Stimulated activated CD4-positive, alpha-beta T cell treated with anti-CD3 and anti-CD28 coated beads, TNF-alpha, amount 100 ng/mL, for 24 hours (primary cell): ENCODE results near the gene DGKI.
A peak's percentile ranks its signal among the peaks of the same experiment; 100 is the strongest.

ENCODE experiments used
- DNase-seq, 3 experiments: peaks; one replicate each; pipeline ENCODE4 v3.0.0-alpha.2; 2020; ENCODE audit warnings: low read depth in 3 of 3

DGKI gene

DNA sequence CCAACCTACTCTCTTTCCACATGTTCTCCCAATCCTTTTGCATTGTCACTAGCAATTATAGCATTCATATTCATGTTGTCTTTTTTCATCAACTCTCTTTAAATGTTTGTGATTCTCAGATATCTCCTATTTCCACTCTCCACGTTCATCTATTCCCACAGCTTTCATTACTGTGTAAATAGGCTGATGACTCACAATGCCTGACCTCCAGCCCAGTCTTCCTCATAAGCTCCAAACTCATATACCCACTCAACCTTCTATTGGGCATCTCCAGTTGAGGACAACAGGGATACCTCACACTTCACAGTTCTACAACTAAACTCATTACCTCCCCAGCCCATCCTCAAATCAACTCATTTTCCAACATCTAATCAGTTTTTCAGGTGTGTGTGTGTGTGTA, 194.1 kb downstream of the DGKI start:
- no peak for DNase-seq

DNA sequence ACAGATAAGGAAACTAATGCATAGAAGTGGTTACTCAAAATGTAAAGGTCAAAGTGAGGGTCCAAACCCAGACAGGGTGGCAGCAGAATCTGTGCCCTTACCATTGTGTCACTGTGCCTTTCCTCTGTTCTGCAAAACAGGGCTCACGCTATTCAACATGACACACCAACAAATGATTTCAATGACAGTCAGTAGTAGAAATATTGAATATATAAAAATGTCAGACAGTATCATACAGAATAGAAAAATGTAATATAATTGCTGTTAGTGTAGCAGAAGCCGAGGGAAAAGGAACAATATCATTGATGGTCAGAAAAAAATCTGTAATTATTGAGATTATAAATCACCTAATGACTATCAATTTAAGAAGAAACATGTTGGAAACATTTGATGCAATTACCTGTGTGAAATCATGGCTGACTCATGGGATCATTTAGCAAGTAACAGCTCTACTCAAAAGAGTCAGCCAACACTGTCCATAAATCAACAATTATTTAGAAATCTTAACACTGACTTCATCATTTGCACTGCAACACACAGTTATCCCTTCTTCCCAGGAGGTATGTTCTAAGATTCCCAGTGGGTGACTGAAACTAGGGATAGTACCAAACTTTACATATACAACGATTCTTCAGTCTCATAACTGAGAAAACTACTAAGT, 198.7 kb downstream of the DGKI start:
- no peak for DNase-seq

DNA sequence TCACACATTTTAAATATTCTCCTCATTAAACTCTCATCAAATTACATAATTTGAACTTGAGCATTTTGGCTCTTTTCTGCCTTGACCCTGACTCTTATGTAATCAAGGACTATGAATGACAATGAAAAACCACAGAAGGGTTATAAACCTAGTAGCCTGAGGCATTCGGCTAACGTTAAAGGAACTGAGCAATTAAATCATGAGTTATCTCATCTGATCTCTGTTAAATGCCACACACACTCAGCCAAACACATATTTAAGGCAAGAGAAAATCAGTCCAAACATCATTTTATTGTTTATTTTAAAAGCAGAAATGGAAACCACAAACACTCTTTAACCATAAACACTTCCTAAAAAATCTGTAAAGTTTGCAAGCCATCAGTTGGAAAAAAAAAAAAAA, 204.3 kb downstream of the DGKI start:
- DNase-seq: no peak

DNA sequence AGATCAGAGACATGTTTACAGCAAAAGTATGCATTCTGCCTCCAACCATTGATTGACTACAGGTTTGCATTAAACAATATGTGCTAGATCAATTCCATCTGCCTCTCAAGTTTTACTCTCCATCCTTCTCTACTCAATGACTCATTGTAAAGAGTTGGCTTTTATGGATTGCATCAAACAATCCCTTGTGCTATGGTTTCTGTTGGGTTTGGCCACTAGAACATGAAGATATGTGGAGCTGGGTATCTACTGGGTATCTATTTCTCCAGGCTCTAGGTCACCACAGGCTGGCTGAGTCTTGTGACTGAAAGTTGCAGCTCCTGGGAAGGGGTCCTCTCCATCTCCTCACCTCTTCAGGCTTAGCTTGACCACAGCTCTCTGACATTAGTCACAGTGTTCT, 204.7 kb downstream of the DGKI start:
- no peak for DNase-seq

DNA sequence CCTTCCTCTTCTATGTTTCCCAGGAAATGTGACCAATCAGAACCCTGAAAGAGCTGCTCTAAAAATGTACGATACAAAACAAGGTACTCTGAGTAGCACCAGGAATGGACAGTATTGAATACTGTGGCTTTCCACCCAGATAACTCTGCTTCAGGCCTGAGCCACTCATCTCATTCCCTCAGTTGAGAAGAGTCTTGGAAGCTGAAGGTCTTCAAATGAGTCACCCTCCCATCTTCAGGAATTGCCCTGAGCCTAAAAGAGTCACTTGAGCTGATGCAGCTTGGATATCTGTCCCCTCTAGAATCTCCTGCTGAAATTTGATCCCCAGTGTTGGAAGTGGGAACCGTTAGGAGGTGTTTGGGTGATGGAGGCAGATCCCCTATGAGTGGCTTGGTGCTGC, 210.4 kb downstream of the DGKI start:
- no peak for DNase-seq

DNA sequence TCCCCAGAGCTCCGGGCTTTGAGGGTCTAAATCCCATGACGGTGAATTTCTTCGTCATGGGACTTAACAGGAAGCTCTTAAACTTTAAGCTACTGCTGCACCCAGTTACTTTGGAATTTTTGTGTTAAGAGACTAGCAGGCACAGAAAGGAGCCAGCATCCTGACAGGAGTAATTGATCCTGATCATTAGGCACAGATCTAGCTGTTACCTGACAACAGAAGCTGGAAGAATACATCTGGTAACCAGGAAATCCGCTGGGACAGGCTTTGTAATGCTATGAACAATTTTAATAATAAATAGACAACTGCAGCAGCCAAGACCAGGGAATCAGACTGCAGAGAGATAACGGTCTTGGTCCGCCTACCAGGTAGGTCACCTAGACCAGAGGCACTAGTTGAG, 210.9 kb downstream of the DGKI start:
- no peak for DNase-seq

DNA sequence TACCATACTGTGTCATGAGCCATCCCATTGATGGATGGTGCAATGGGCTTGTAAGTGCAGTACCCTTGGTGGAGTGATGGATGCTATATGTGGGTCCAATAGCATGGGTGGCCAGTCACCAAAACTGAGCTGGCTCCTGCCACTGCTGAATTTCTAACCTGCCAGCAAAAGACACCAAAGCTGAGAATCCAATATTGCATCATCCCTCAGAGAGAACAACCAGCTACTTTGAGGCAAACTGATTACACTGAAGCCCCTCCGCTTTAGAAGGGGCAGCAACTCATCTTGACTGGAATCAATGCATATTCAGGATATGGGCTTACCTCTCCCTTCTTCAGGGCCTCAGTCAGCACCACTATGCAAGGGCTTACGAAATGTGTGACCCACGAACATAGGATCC, 211.6 kb downstream of the DGKI start:
- DNase-seq: no peak

DNA sequence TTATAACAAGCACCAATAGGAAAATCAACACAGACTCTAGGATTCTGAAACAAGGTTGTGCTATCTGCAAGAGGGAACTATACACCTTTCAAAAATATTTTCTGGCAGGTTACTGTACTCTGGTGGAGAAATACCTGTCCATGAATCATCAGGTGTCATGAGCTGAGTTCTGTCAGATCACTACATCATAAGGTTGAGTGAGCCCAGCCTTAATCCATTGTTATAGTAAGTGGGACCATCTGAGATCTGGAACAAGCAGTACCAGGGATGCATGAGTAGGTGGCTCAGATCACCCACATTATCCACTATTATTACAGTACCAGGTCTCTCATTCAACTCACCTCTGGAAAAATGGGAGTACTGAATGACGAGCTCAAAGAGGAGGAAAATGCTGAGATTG, 212.4 kb downstream of the DGKI start:
- no peak for DNase-seq

DNA sequence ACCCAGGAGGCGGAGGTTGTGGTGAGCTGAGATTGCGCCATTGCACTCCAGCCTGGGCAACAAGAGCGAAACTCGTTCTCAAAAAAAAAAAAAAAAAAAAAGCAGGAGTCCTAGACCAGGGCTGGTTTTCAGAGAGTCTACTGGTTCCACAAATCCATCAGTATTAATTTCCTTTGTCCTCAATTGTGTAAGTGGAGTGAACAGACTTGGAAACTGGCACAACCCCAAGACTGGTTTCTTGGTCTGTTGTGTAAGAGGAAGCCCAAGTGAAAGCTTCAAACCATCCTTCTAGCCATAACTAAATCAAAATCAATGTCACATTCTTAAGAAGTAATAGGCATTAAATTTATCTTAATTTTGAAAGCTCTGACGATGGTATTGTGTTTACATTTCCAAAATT, 213.6 kb downstream of the DGKI start:
- DNase-seq: no peak

DNA sequence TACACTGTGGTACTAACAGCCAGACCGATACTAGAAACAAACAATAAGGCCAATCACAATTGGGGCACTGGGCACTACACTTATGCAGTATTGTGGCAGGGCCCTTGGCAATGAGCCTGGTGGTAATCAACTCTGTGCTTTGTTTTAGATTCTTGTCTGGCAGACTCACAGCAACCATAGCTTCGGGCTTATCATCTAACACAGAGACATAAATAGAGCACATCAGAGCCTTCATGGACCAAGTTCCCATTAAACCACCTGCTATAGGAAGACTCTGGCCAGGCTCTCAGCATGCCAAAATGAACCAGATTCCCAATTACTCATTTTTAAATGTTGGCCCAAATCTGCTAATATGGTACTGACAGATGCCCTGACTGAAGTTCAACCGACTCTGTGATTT, 218.6 kb downstream of the DGKI start:
- DNase-seq: no peak

DNA sequence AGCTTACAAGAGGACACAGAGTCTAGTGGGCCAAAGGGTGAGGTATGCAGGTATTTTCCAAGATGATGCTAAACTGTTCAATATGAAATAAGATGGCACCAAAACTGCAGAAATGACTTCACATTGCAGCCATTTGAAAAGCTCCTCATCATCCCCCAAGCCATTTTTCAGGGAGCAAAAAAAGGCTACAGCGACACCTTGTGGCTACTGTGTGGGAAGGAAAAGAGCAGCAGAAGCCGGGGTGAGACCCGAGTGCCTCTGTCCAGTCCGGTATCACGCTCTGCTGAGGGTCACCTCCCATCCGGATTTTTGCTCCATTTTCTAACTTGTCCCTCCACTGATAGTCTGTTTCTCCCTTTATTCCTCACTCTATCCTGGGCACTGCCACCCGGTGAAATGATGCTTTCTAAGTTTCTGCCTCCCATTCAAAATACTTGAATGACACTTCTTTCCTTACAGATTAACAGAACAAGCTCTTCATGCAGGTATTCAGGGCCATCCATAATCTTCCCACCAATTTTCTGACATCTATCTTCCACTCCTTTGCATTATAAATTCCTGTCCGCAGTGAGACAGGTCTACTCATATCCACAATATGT, 220.2 kb downstream of the DGKI start:
- peak in 1 of 3 experiments; percentile 25 for DNase-seq

DNA sequence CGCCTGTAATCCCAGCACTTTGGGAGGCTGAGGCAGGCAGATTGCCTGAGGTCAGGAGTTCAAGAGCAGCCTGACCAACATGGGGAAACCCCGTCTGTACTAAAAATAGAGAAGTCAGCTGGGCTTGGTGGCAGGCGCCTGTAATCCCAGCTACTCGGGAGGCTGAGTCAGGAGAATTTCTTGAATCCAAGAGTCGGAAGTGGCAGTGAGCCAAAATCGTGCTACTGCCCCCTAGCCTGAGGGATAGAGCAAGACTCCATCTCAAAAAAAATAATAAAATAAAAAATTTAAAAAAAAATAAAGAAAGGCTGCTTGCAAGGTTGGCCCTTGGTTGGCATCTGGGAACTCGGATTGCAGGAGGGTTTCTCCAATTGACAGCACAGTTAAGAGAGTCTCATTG, 221.6 kb downstream of the DGKI start:
- no peak for DNase-seq

DNA sequence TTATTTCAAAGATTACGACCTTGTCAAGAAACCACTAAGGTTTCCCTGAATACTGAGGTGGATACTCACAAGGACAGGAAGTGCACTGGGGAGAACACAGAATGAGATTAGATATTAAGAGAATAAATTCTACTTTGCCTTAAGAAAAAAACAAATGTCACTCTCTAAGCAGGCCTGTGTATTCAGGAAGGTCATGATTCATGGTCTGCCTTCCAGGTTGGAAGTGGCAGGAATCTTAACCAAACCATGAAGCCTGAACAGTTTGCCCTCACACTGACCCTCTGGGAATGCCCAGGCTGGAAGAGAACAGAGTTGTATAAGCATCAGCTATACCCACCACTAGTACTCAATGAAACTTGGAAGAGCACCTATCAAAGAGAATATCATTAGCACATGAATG, 227.6 kb downstream of the DGKI start:
- DNase-seq: no peak

DNA sequence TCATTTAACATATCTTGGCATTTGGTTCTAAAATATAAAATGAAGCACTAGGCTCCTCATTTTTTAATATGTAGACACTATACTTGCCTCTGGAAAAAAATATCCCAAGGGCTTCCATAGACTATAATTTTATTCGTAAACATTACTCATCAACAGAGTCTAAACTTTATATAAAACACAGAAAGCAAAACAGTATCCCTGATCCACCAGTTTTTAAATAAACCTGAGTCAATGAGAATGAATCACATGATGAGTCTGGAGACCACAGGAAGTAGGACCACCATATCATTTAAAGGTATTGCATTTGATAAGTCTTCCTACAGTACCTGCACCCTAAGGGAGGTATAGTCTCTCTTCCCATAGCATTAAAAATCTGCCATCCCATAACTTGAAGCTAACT, 228.0 kb downstream of the DGKI start:
- no peak for DNase-seq

DNA sequence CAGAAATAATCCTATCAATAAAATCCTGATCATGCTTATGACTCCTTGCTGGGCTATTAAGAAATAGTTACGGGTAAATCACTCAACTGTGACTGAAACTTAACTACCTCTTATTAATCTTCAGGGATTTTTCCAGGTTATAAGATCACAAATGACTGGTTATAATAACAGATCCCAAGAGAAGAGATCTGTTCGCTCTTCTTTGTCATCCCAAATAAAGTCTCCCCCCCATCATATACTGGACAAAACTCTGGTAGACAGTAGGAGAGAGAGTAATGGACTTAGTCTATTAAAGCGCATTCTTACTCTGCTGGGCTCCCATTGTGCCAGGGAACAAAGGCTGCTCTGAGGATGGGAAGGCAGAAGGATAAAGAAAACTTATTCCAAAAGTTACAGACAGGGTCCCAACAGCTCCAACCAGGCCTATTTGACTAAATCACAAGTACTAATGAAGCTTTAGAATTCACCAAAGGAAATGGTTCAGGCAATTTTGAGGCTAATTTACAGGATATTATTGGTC, 233.7 kb downstream of the DGKI start:
- DNase-seq: no peak

DNA sequence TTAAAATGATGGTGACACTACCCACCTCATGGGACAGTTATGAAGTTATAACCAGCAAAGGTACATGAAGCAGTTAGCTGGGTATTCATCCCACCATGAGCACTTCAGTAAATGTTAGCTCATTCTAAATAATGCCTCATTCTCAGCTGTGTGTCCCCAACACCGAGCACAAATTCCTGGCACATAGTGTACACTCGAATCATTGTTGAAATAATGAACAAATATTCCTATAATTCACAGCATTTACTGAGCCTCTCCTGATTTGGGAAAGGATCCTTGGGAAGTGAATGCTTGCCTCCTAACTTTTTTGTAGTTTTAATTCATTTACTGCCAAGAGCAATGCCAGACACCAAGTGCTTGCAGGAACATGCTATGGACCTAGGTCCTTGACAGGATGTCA, 235.2 kb downstream of the DGKI start:
- DNase-seq: no peak

DNA sequence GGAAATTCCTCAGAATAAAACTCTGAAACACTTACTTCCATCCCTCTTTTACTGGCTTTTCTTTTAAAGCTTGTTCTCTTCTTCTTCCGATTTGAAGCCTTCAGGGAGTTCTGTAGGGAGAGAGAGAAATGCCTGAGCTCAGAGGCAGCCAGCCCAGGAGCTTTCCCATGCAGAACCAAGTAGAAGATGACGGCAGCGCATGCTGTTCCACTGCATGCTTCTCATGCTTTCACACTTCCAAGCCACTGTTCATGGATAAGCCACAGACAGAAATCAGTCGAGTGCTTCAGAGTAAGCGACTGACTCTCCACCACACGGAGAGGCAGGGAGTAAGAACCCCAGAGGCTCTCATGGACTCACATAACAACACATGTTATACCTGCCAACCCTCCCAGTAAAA, 237.3 kb downstream of the DGKI start:
- no peak for DNase-seq

DNA sequence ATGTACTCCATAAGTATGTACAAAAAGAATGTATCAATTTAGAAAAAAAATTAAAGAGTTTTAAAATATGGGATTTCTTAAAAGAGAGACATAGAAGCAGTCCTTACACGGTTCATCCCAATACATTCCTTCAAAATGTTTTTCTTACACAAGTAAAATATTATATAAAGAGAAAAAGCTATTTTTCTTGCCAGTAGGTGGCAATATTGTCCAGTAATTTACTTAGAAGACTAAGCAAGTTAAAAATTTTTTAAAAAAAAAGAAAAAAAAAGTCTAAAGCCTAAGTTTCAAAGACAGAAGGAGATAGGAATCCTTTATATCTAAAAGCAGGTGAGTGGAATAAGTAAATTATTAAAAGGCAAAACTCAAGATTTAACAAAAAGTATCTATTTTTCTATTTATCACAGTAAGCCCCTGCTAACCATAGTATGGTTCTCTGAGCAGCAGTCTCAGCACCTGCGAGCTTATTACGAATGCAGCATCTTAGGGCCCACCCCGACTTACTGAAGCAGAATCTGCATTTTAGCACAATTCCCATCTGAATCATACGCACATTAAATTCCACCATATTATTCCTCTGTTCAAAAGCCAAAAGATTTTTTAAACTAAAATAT, 240.6 kb downstream of the DGKI start:
- DNase-seq: no peak

DNA sequence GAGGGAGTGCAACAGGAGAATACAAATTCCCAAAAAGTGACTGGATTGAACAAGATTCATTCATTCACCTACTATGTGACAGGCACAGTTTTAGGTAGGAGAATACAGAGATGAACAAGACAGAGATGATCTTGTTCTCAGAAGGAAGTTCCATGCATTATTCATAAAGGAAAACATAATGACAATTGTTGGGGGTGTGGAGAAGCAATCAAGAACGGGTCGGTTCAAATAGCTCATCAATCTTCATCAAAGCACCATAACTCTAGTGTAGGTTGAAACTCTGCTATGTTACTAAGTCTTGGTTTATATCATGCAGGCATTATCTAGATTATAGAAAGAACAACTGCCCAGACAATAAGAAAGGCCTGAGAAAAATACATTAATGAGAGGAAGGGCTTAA, 243.7 kb downstream of the DGKI start:
- DNase-seq: no peak

DNA sequence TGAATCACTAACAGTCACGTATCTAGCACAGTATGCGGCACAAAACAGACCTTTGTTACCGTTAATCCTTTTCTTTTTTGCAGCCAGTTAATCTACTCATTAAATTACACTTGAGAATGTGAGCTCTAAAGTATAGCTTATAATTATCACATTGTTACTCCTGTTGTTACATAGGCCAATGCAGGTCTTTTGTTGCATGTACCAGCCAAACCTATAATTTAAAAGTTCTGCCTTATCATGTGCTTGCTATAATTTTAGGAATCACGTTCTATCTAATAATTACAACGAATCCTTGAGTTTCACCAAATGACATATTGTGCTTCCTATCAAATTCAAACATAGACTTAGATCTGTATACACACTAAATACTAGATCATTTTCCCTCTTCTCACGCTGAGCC, 245.1 kb downstream of the DGKI start:
- DNase-seq: no peak

DNA sequence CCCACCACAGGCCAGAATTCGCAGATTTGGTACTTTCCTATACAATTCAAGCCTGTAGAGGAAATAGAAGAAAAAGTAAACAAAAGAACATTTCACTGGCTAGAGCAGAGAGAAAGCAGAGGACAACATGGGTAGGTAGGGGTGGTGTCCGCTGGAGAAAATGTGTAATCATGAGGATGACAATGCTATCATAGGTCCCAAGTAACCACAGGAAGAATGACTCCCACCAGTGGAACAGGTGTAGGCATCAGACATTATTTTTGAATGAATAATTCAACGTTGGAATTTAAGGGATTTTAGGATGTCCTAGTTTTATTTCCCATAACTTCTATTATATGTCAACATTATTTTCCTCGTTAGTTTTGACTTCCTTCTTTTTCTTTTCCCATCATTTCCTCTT, 248.9 kb downstream of the DGKI start:
- DNase-seq: no peak

DNA sequence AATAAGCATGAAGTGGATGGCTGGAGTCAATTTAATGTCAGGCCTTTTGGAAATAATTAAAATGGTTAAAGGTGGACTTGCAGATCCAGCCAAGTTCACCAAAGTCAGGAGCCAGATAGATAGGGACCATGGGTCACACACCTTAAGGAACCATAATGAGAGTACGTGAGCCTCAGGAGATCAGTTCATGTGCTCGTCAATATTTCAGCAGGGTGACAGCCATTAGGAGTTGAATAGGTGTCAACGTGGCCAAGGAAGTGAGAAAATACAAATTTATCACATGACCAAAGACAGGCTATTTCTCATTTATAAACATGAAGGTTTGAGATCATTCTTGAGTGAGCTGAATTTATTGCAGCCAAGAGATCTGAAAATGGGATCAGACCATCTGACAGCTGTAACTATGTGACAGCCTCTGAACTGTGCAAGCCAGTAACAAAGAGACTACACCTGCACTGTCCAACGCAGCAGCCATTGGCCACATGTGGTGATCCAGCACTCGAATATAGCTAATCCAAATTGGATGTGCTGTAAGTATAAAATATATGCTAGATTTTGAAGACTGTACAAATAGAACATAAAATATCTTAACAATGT, 253.6 kb downstream of the DGKI start:
- DNase-seq: no peak
